IMR-90 (cell line): ENCODE data around the gene SIK3. TPM values are rescaled to one million over a fixed set of nuclear protein-coding genes. Genes with fewer than 3 reads are reported as not detected.

Experiments
- ATAC-seq: fragments of 200-7000 bp; cut with Tn5 transposase; 2 replicates; pipeline ENCODE4 v1.9.1; 2020; ENCODE audit warnings: low read depth, mild to moderate bottlenecking, moderate library complexity
- BruUV-seq: library from RNA; stranded (reverse); fragments of 400-500 nt; replicated peaks from 2 replicates; lab custom pipeline; 2021; lab: Mats Ljungman, UMichigan
- CTCF ChIA-PET: fragments of 300-600 bp; formaldehyde crosslinking; extraction: SDS; loops from one replicate; lab custom pipeline; 2021; ENCODE audit warnings: antibody characterized with exemption; lab: Yijun Ruan, JAX
- POLR2A ChIA-PET: fragments of 300-600 bp; sonication (Branson Sonifier 250); formaldehyde crosslinking; loops from one replicate; lab custom pipeline; 2022; ENCODE audit warnings: antibody characterized with exemption; ENCODE audit not compliant: unreplicated experiment; lab: Charles Lee
- DNase-seq: peaks from one replicate; pipeline ENCODE4 v3.0.0; 2013
- H2AFZ ChIP-seq: replicated peaks from 2 replicates; pipeline ENCODE3; 2013; ENCODE audit warnings: low read length, mild to moderate bottlenecking; ENCODE audit not compliant: poor library complexity
- H2AK5ac ChIP-seq: 2 replicates; pipeline ENCODE4 v1.6.1; 2013; ENCODE audit warnings: low read depth, low read length, inconsistent platforms
- H2AK9ac ChIP-seq: replicated peaks from 2 replicates; pipeline ENCODE3; 2013; ENCODE audit warnings: mild to moderate bottlenecking, low read depth, low read length, moderate library complexity; ENCODE audit not compliant: poor library complexity
- H2BK120ac ChIP-seq: 2 replicates; pipeline ENCODE4 v1.6.1; 2013; ENCODE audit warnings: low read depth, low read length, inconsistent platforms
- H2BK15ac ChIP-seq: 3 replicates; pipeline ENCODE4 v1.6.1; 2013; ENCODE audit warnings: low read depth, low read length, inconsistent platforms
- H2BK20ac ChIP-seq: 2 replicates; pipeline ENCODE4 v1.6.1; 2013; ENCODE audit warnings: low read depth, mild to moderate bottlenecking, inconsistent platforms, low read length, moderate library complexity
- H2BK5ac ChIP-seq: 2 replicates; pipeline ENCODE4 v1.6.1; 2013; ENCODE audit warnings: mild to moderate bottlenecking, low read depth, low read length, inconsistent platforms; ENCODE audit not compliant: poor library complexity, severe bottlenecking
- H3K14ac ChIP-seq: replicated peaks from 2 replicates; pipeline ENCODE4 v1.6.1; 2013; ENCODE audit warnings: low read depth, low read length, inconsistent platforms
- H3K18ac ChIP-seq: 2 replicates; pipeline ENCODE4 v1.6.1; 2013; ENCODE audit warnings: low read depth, low read length, control low read depth
- H3K23ac ChIP-seq: 2 replicates; pipeline ENCODE4 v1.6.1; 2013; ENCODE audit warnings: low read depth, low read length, inconsistent platforms
- H3K27ac ChIP-seq: 2 replicates; pipeline ENCODE4 v1.5.1; 2013; ENCODE audit warnings: mild to moderate bottlenecking, control low read depth, low read length; ENCODE audit not compliant: insufficient read depth
- H3K27me3 ChIP-seq: 2 replicates; pipeline ENCODE4 v1.6.1; 2013; ENCODE audit warnings: low read length; ENCODE audit not compliant: control insufficient read depth, insufficient read depth
- H3K36me3 ChIP-seq: 2 replicates; pipeline ENCODE4 v1.6.1; 2013; ENCODE audit warnings: low read length, mixed read lengths; ENCODE audit not compliant: control insufficient read depth, insufficient read depth
- H3K4ac ChIP-seq: 2 replicates; pipeline ENCODE4 v1.6.1; 2013; ENCODE audit warnings: low read depth, low read length, inconsistent platforms
- H3K4me1 ChIP-seq: 2 replicates; pipeline ENCODE4 v1.6.1; 2013; ENCODE audit warnings: low read length, mixed read lengths; ENCODE audit not compliant: control insufficient read depth, insufficient read depth
- H3K4me2 ChIP-seq: 2 replicates; pipeline ENCODE4 v1.6.1; 2013; ENCODE audit warnings: low read depth, mild to moderate bottlenecking, control low read depth, low read length, moderate library complexity
- H3K4me3 ChIP-seq: 2 replicates; pipeline ENCODE4 v1.5.1; 2013; ENCODE audit warnings: low read depth, mild to moderate bottlenecking, control low read depth, low read length, moderate library complexity; ENCODE audit not compliant: insufficient read depth
- H3K56ac ChIP-seq: 2 replicates; pipeline ENCODE4 v1.6.1; 2013; ENCODE audit warnings: low read length, inconsistent platforms; ENCODE audit not compliant: insufficient read depth; ENCODE audit errors: extremely low read depth
- H3K79me1 ChIP-seq, 2 experiments: 2 replicates each; pipeline ENCODE4 v1.6.1; 2013; ENCODE audit warnings: low read length in 2 of 2, inconsistent platforms in 1 of 2, low read depth in 1 of 2
- H3K9ac ChIP-seq: 2 replicates; pipeline ENCODE4 v1.6.1; 2013; ENCODE audit warnings: low read depth, low read length, control low read depth
- H3K9me1 ChIP-seq: 2 replicates; pipeline ENCODE4 v1.6.1; 2013; ENCODE audit warnings: low read length, inconsistent platforms; ENCODE audit not compliant: insufficient read depth
- H3K9me3 ChIP-seq: 2 replicates; pipeline ENCODE4 v1.6.1; 2013; ENCODE audit warnings: low read length; ENCODE audit not compliant: control insufficient read depth, insufficient read depth
- H4K20me1 ChIP-seq: 2 replicates; pipeline ENCODE4 v1.6.1; 2013; ENCODE audit warnings: low read length, inconsistent platforms; ENCODE audit not compliant: insufficient read depth
- H4K5ac ChIP-seq: 2 replicates; pipeline ENCODE4 v1.6.1; 2013; ENCODE audit warnings: mild to moderate bottlenecking, low read depth, low read length, control low read depth
- H4K8ac ChIP-seq, 2 experiments: 2 replicates each; pipeline ENCODE4 v1.6.1; 2013; ENCODE audit warnings: low read depth in 2 of 2, low read length in 2 of 2, control low read depth in 1 of 2, inconsistent platforms in 1 of 2
- H4K91ac ChIP-seq: 2 replicates; pipeline ENCODE4 v1.6.1; 2013; ENCODE audit warnings: low read depth, low read length, inconsistent platforms; ENCODE audit not compliant: insufficient read depth
- BHLHE40 ChIP-seq: fragments of 150-350 bp; IDR thresholded peaks from 2 replicates; pipeline ENCODE4 v1.6.1; 2016; ENCODE audit warnings: mild to moderate bottlenecking, low read depth, low read length
- CEBPB ChIP-seq: IDR thresholded peaks from 2 replicates; pipeline ENCODE4 v1.6.1; 2012; ENCODE audit warnings: low read depth, low read length, improper control_type of control experiment
- CHD1 ChIP-seq: IDR thresholded peaks from 2 replicates; pipeline ENCODE4 v1.6.1; 2012; ENCODE audit warnings: low read depth, low read length, improper control_type of control experiment
- CTCF ChIP-seq: conservative IDR thresholded peaks from 2 replicates; pipeline ENCODE4 v1.5.1; 2012; ENCODE audit warnings: mild to moderate bottlenecking, low read depth, low read length, improper control_type of control experiment
- ELK1 ChIP-seq: fragments of 150-350 bp; IDR thresholded peaks from 2 replicates; pipeline ENCODE4 v1.6.1; 2016; ENCODE audit warnings: low read depth, mild to moderate bottlenecking, low read length, moderate library complexity, borderline replicate concordance
- FOS ChIP-seq: fragments of 150-350 bp; IDR thresholded peaks from 2 replicates; pipeline ENCODE4 v1.6.1; 2016; ENCODE audit warnings: low read depth, low read length
- MAFK ChIP-seq: IDR thresholded peaks from 2 replicates; pipeline ENCODE4 v1.6.1; 2012; ENCODE audit warnings: low read depth, low read length, improper control_type of control experiment
- MXI1 ChIP-seq: IDR thresholded peaks from 2 replicates; pipeline ENCODE4 v1.6.1; 2012; ENCODE audit warnings: low read depth, mild to moderate bottlenecking, low read length, moderate library complexity, borderline replicate concordance
- NFE2L2 ChIP-seq: fragments of 150-350 bp; IDR thresholded peaks from 2 replicates; pipeline ENCODE4 v1.6.1; 2016; ENCODE audit warnings: low read depth, mild to moderate bottlenecking, low read length
- POLR2A ChIP-seq: IDR thresholded peaks from 2 replicates; pipeline ENCODE4 v1.6.1; 2012; ENCODE audit warnings: mild to moderate bottlenecking, low read depth, low read length
- RCOR1 ChIP-seq: IDR thresholded peaks from 2 replicates; pipeline ENCODE4 v1.6.1; 2012; ENCODE audit warnings: mild to moderate bottlenecking, low read length, improper control_type of control experiment; ENCODE audit not compliant: insufficient replicate concordance
- SMC3 ChIP-seq: fragments of 150-350 bp; IDR thresholded peaks from 2 replicates; pipeline ENCODE4 v1.6.1; 2016; ENCODE audit warnings: low read depth, mild to moderate bottlenecking, antibody characterized with exemption, low read length, moderate library complexity
- WGBS, 2 experiments: methylation state at CpG; one replicate each; pipeline versions ENCODE4 v1.1.5 to v1.1.7; 2013; ENCODE audit warnings: missing lambda C conversion rate in 2 of 2; ENCODE audit not compliant: insufficient read length in 1 of 2; ENCODE audit errors: extremely low coverage in 2 of 2; 5-methylcytosine and 5-hydroxymethylcytosine counted together
- dilution Hi-C: fragments of 300-500 bp; cut with HindIII; formaldehyde crosslinking; loops from one replicate; pipeline ENCODE4 v1.14.3; 2018; ENCODE audit warnings: low sequenced_read_pairs; ENCODE audit not compliant: unreplicated experiment
- in situ Hi-C: fragments of 300-500 bp; cut with MboI; formaldehyde crosslinking; loops from 3 replicates; pipeline ENCODE4 v1.14.3; 2019; ENCODE audit warnings: low sequenced_read_pairs, inconsistent platforms, mixed read lengths
- intact Hi-C: fragments of 100-400 bp; cut with micrococcal nuclease; formaldehyde crosslinking; loops from 2 replicates; pipeline ENCODE4 v1.10.0; 2022
- polyA plus RNA-seq, 3 experiments: library from polyadenylated mRNA; depleted of rRNA; stranded (reverse); fragments of >200 nt; gene quantifications; 2 replicates each; pipeline ENCODE4 v1.2.3, GENCODE V29; 2012; ENCODE audit warnings: low replicate concordance in 1 of 3
- total RNA-seq: library from RNA; depleted of rRNA; stranded (reverse); fragments of >200 nt; gene quantifications from 2 replicates; pipeline ENCODE4 v1.2.3, GENCODE V29; 2012
- TF ChIP-seq, protein P1 (sequence below): fragments of 150-350 bp; IDR thresholded peaks from 2 replicates; pipeline ENCODE4 v1.6.1; 2017; ENCODE audit warnings: mild to moderate bottlenecking, antibody characterized with exemption, low read length, low read depth

The SIK3 gene
- total and polyA plus RNA-seq, 2 of the 4 experiments (the other 2 are of a cell fraction): 8.2 to 9.1 TPM

- Histone ChIP-seq H3K27me3 (no peaks in the 10 kb centered on the region), H3K4me2 (peak overlapping the region; percentile 28; the same call in 1 of the 2 replicates), H3K4ac (no peak overlapping the region), H3K14ac (peak overlapping the region; percentile 40), H3K4me3 (no peak overlapping the region), H3K9me3 (no peaks in the 10 kb centered on the region), H2BK20ac (peak overlapping the region; percentile 16; the same call in 1 of the 2 replicates), H2BK15ac (no peak overlapping the region), H3K9me1 (no peaks in the 10 kb centered on the region; the same call in 1 of the 2 replicates), H3K79me1 (peaks cover 3 to 17% of the 10 kb centered on the region in 2 experiments; a peak in 3 of 4 replicates), H3K18ac (no peak overlapping the region), H3K56ac (no peak overlapping the region), H2AK5ac (0 out of 2 replicates have a peak overlapping the region, but pooled peaks have one; percentile 8), H4K20me1 (peaks cover 3% of the 10 kb centered on the region; the same call in 1 of the 2 replicates), H2BK5ac (no peak overlapping the region), H2AK9ac (no peak overlapping the region), H4K5ac (no peak overlapping the region), H3K9ac (no peak overlapping the region), H4K8ac (peak overlapping the region in 1 of 2 experiments; percentile 27; a peak in 1 of 4 replicates), H2BK120ac (no peak overlapping the region), H3K4me1 (peaks cover 14% of the 10 kb centered on the region), H4K91ac (no peak overlapping the region), H3K23ac (0 out of 2 replicates have a peak overlapping the region, but pooled peaks have one; percentile 26), H3K27ac (no peak overlapping the region), H3K36me3 (no peaks in the 10 kb centered on the region; the same call in 1 of the 2 replicates), H2AFZ (no peak overlapping the region)
- dilution Hi-C loops (no loop called here), intact Hi-C loops (no loop called here), in situ Hi-C loops (no loop called here)
- DNase-seq (peak; percentile 53), ATAC-seq (peak; percentile 16; the same call in 1 of the 2 replicates)
- no TSS peak for BruUV-seq
- WGBS, 2 experiments: no CpG with 5 or more reads among the region's 7 CpGs
- TF ChIP-seq, protein P1, sequence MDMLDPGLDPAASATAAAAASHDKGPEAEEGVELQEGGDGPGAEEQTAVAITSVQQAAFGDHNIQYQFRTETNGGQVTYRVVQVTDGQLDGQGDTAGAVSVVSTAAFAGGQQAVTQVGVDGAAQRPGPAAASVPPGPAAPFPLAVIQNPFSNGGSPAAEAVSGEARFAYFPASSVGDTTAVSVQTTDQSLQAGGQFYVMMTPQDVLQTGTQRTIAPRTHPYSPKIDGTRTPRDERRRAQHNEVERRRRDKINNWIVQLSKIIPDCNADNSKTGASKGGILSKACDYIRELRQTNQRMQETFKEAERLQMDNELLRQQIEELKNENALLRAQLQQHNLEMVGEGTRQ: no peak
- TF ChIP-seq FOS (no peak), CEBPB (no peak), POLR2A (no peak), MAFK (no peak), ELK1 (no peak), NFE2L2 (no peak), CTCF (no peak), SMC3 (no peak), CHD1 (no peak), MXI1 (no peak), RCOR1 (no peak), BHLHE40 (no peak)
- ChIA-PET CTCF (no interaction called here), POLR2A (interaction anchor here (0.5 to 0.6 kb wide), 2 partner anchors 127 to 1793 kb away, joined by 3 to 26 read pairs; no protein-coding TSS in a partner anchor)
Observed at GRCh38 chr11:116931206-116931953, 166.8 kb downstream of the SIK3 start.
